IMR-90 (cell line): ENCODE data around the gene EYS. TPM values are rescaled to one million over a fixed set of nuclear protein-coding genes. Genes with fewer than 3 reads are reported as not detected.

ENCODE experiments used
- ATAC-seq: fragments of 200-7000 bp; cut with Tn5 transposase; 2 replicates; pipeline ENCODE4 v1.9.1; 2020; ENCODE audit warnings: low read depth, mild to moderate bottlenecking, moderate library complexity
- BruUV-seq: library from RNA; stranded (reverse); fragments of 400-500 nt; replicated peaks from 2 replicates; lab custom pipeline; 2021; lab: Mats Ljungman, UMichigan
- CTCF ChIA-PET: fragments of 300-600 bp; formaldehyde crosslinking; extraction: SDS; loops from one replicate; lab custom pipeline; 2021; ENCODE audit warnings: antibody characterized with exemption; lab: Yijun Ruan, JAX
- POLR2A ChIA-PET: fragments of 300-600 bp; sonication (Branson Sonifier 250); formaldehyde crosslinking; loops from one replicate; lab custom pipeline; 2022; ENCODE audit warnings: antibody characterized with exemption; ENCODE audit not compliant: unreplicated experiment; lab: Charles Lee
- DNase-seq: peaks from one replicate; pipeline ENCODE4 v3.0.0; 2013
- H2AFZ ChIP-seq: replicated peaks from 2 replicates; pipeline ENCODE3; 2013; ENCODE audit warnings: low read length, mild to moderate bottlenecking; ENCODE audit not compliant: poor library complexity
- H2AK5ac ChIP-seq: 2 replicates; pipeline ENCODE4 v1.6.1; 2013; ENCODE audit warnings: low read depth, low read length, inconsistent platforms
- H2AK9ac ChIP-seq: replicated peaks from 2 replicates; pipeline ENCODE3; 2013; ENCODE audit warnings: mild to moderate bottlenecking, low read depth, low read length, moderate library complexity; ENCODE audit not compliant: poor library complexity
- H2BK120ac ChIP-seq: 2 replicates; pipeline ENCODE4 v1.6.1; 2013; ENCODE audit warnings: low read depth, low read length, inconsistent platforms
- H2BK15ac ChIP-seq: 3 replicates; pipeline ENCODE4 v1.6.1; 2013; ENCODE audit warnings: low read depth, low read length, inconsistent platforms
- H2BK20ac ChIP-seq: 2 replicates; pipeline ENCODE4 v1.6.1; 2013; ENCODE audit warnings: low read depth, mild to moderate bottlenecking, inconsistent platforms, low read length, moderate library complexity
- H2BK5ac ChIP-seq: 2 replicates; pipeline ENCODE4 v1.6.1; 2013; ENCODE audit warnings: mild to moderate bottlenecking, low read depth, low read length, inconsistent platforms; ENCODE audit not compliant: poor library complexity, severe bottlenecking
- H3K14ac ChIP-seq: replicated peaks from 2 replicates; pipeline ENCODE4 v1.6.1; 2013; ENCODE audit warnings: low read depth, low read length, inconsistent platforms
- H3K18ac ChIP-seq: 2 replicates; pipeline ENCODE4 v1.6.1; 2013; ENCODE audit warnings: low read depth, low read length, control low read depth
- H3K23ac ChIP-seq: 2 replicates; pipeline ENCODE4 v1.6.1; 2013; ENCODE audit warnings: low read depth, low read length, inconsistent platforms
- H3K27ac ChIP-seq: 2 replicates; pipeline ENCODE4 v1.5.1; 2013; ENCODE audit warnings: mild to moderate bottlenecking, control low read depth, low read length; ENCODE audit not compliant: insufficient read depth
- H3K27me3 ChIP-seq: 2 replicates; pipeline ENCODE4 v1.6.1; 2013; ENCODE audit warnings: low read length; ENCODE audit not compliant: control insufficient read depth, insufficient read depth
- H3K36me3 ChIP-seq: 2 replicates; pipeline ENCODE4 v1.6.1; 2013; ENCODE audit warnings: low read length, mixed read lengths; ENCODE audit not compliant: control insufficient read depth, insufficient read depth
- H3K4ac ChIP-seq: 2 replicates; pipeline ENCODE4 v1.6.1; 2013; ENCODE audit warnings: low read depth, low read length, inconsistent platforms
- H3K4me1 ChIP-seq: 2 replicates; pipeline ENCODE4 v1.6.1; 2013; ENCODE audit warnings: low read length, mixed read lengths; ENCODE audit not compliant: control insufficient read depth, insufficient read depth
- H3K4me2 ChIP-seq: 2 replicates; pipeline ENCODE4 v1.6.1; 2013; ENCODE audit warnings: low read depth, mild to moderate bottlenecking, control low read depth, low read length, moderate library complexity
- H3K4me3 ChIP-seq: 2 replicates; pipeline ENCODE4 v1.5.1; 2013; ENCODE audit warnings: low read depth, mild to moderate bottlenecking, control low read depth, low read length, moderate library complexity; ENCODE audit not compliant: insufficient read depth
- H3K56ac ChIP-seq: 2 replicates; pipeline ENCODE4 v1.6.1; 2013; ENCODE audit warnings: low read length, inconsistent platforms; ENCODE audit not compliant: insufficient read depth; ENCODE audit errors: extremely low read depth
- H3K79me1 ChIP-seq, 2 experiments: 2 replicates each; pipeline ENCODE4 v1.6.1; 2013; ENCODE audit warnings: low read length in 2 of 2, inconsistent platforms in 1 of 2, low read depth in 1 of 2
- H3K9ac ChIP-seq: 2 replicates; pipeline ENCODE4 v1.6.1; 2013; ENCODE audit warnings: low read depth, low read length, control low read depth
- H3K9me1 ChIP-seq: 2 replicates; pipeline ENCODE4 v1.6.1; 2013; ENCODE audit warnings: low read length, inconsistent platforms; ENCODE audit not compliant: insufficient read depth
- H3K9me3 ChIP-seq: 2 replicates; pipeline ENCODE4 v1.6.1; 2013; ENCODE audit warnings: low read length; ENCODE audit not compliant: control insufficient read depth, insufficient read depth
- H4K20me1 ChIP-seq: 2 replicates; pipeline ENCODE4 v1.6.1; 2013; ENCODE audit warnings: low read length, inconsistent platforms; ENCODE audit not compliant: insufficient read depth
- H4K5ac ChIP-seq: 2 replicates; pipeline ENCODE4 v1.6.1; 2013; ENCODE audit warnings: mild to moderate bottlenecking, low read depth, low read length, control low read depth
- H4K8ac ChIP-seq, 2 experiments: 2 replicates each; pipeline ENCODE4 v1.6.1; 2013; ENCODE audit warnings: low read depth in 2 of 2, low read length in 2 of 2, control low read depth in 1 of 2, inconsistent platforms in 1 of 2
- H4K91ac ChIP-seq: 2 replicates; pipeline ENCODE4 v1.6.1; 2013; ENCODE audit warnings: low read depth, low read length, inconsistent platforms; ENCODE audit not compliant: insufficient read depth
- CEBPB ChIP-seq: IDR thresholded peaks from 2 replicates; pipeline ENCODE4 v1.6.1; 2012; ENCODE audit warnings: low read depth, low read length, improper control_type of control experiment
- NFE2L2 ChIP-seq: fragments of 150-350 bp; IDR thresholded peaks from 2 replicates; pipeline ENCODE4 v1.6.1; 2016; ENCODE audit warnings: low read depth, mild to moderate bottlenecking, low read length
- WGBS, 2 experiments: methylation state at CpG; one replicate each; pipeline versions ENCODE4 v1.1.5 to v1.1.7; 2013; ENCODE audit warnings: missing lambda C conversion rate in 2 of 2; ENCODE audit not compliant: insufficient read length in 1 of 2; ENCODE audit errors: extremely low coverage in 2 of 2; 5-methylcytosine and 5-hydroxymethylcytosine counted together
- dilution Hi-C: fragments of 300-500 bp; cut with HindIII; formaldehyde crosslinking; loops from one replicate; pipeline ENCODE4 v1.14.3; 2018; ENCODE audit warnings: low sequenced_read_pairs; ENCODE audit not compliant: unreplicated experiment
- in situ Hi-C: fragments of 300-500 bp; cut with MboI; formaldehyde crosslinking; loops from 3 replicates; pipeline ENCODE4 v1.14.3; 2019; ENCODE audit warnings: low sequenced_read_pairs, inconsistent platforms, mixed read lengths
- intact Hi-C: fragments of 100-400 bp; cut with micrococcal nuclease; formaldehyde crosslinking; loops from 2 replicates; pipeline ENCODE4 v1.10.0; 2022
- polyA plus RNA-seq, 3 experiments: library from polyadenylated mRNA; depleted of rRNA; stranded (reverse); fragments of >200 nt; gene quantifications; 2 replicates each; pipeline ENCODE4 v1.2.3, GENCODE V29; 2012; ENCODE audit warnings: low replicate concordance in 1 of 3
- total RNA-seq: library from RNA; depleted of rRNA; stranded (reverse); fragments of >200 nt; gene quantifications from 2 replicates; pipeline ENCODE4 v1.2.3, GENCODE V29; 2012

EYS gene
- total and polyA plus RNA-seq, 2 of the 4 experiments (the other 2 are of a cell fraction) = under 0.01 TPM; not detected in 1

DNA sequence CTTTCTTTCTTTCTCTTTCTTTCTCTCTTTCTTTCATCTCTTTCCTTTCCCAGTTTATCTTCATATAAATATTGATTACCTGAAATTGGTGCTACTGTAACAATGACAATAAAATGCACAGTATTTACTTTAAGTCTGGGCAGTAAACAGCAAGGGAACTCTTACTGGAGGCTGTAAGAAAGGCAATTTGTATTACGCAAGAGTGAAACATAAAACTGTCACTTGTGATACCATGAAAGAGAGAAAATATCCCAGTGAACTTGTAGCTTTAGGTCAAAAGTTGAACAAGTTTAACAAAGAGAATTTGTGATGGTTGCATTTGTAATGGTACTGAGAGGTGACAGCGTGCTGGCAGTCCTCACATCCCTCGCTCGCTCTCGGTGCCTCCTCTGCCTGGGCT, 80.0 kb downstream of the EYS start:
- in situ Hi-C loops = no loop called here
- H3K56ac ChIP-seq = no peak overlapping the region
- intact Hi-C loops = no loop called here
- no peak for ATAC-seq
- ChIA-PET CTCF (no interaction called here), POLR2A (no interaction called here)
- H2AK9ac ChIP-seq = no peak overlapping the region
- H2AFZ ChIP-seq = no peak overlapping the region
- no peak overlapping the region for H4K5ac ChIP-seq
- WGBS, 2 experiments = no CpG with 5 or more reads among the region's 5 CpGs
- H3K4ac ChIP-seq = no peak overlapping the region
- no peaks in the 10 kb centered on the region for H3K36me3 ChIP-seq
- H2BK20ac ChIP-seq = no peak overlapping the region
- TF ChIP-seq CEBPB = peak; percentile 69
- TF ChIP-seq NFE2L2 = no peak
- dilution Hi-C loops = no loop called here
- H3K4me1 ChIP-seq = no peaks in the 10 kb centered on the region
- H3K27me3 ChIP-seq = no peaks in the 10 kb centered on the region
- H3K27ac ChIP-seq = no peak overlapping the region
- H3K4me3 ChIP-seq = no peak overlapping the region
- no peak overlapping the region for H2BK5ac ChIP-seq
- H3K18ac ChIP-seq = no peak overlapping the region
- H4K20me1 ChIP-seq = no peaks in the 10 kb centered on the region
- no peak overlapping the region for H2AK5ac ChIP-seq
- H3K9ac ChIP-seq = no peak overlapping the region
- no peak overlapping the region for H4K8ac ChIP-seq
- no peaks in the 10 kb centered on the region for H3K79me1 ChIP-seq
- no peak overlapping the region for H2BK120ac ChIP-seq
- no peaks in the 10 kb centered on the region for H3K9me3 ChIP-seq
- H3K14ac ChIP-seq = no peak overlapping the region
- no peak overlapping the region for H4K91ac ChIP-seq
- H3K4me2 ChIP-seq = no peak overlapping the region
- H3K23ac ChIP-seq = no peak overlapping the region
- H3K9me1 ChIP-seq = no peaks in the 10 kb centered on the region
- H2BK15ac ChIP-seq = no peak overlapping the region
- BruUV-seq = no TSS peak
- DNase-seq = no peak
